AG04450 (cell line): Measurements from ENCODE around the gene TOX2. TPM values are rescaled to one million over a fixed set of nuclear protein-coding genes. Genes with fewer than 3 reads are reported as not detected.

ENCODE experiments used
- CTCF ChIA-PET: fragments of 300-600, 350-600 bp; formaldehyde crosslinking; extraction: SDS; loops from one replicate; lab custom pipeline; 2022; ENCODE audit warnings: antibody characterized with exemption, inconsistent platforms; lab: Charles Lee
- POLR2A ChIA-PET: fragments of 350-600 bp; formaldehyde crosslinking; extraction: SDS; loops from one replicate; lab custom pipeline; 2021; ENCODE audit warnings: antibody characterized with exemption, inconsistent platforms; lab: Yijun Ruan, JAX
- DNase-seq: peaks from one replicate; pipeline ENCODE4 v3.0.0-alpha.2; 2011; ENCODE audit warnings: low read depth, low spot score
- H3K27ac ChIP-seq: one replicate; pipeline ENCODE4 v1.5.1; 2012; ENCODE audit warnings: low read depth, low read length, control low read depth
- H3K27me3 ChIP-seq: one replicate; pipeline ENCODE4 v1.6.0; 2012; ENCODE audit warnings: low read length; ENCODE audit not compliant: control insufficient read depth, insufficient read depth
- H3K4me3 ChIP-seq: 2 replicates; pipeline ENCODE4 v1.5.1; 2011; ENCODE audit warnings: mild to moderate bottlenecking, low read depth, low read length, control low read depth
- H3K9me3 ChIP-seq: 2 replicates; pipeline ENCODE4 v1.5.1; 2012; ENCODE audit warnings: low read length; ENCODE audit not compliant: control insufficient read depth, insufficient read depth
- CTCF ChIP-seq: IDR thresholded peaks from 2 replicates; pipeline ENCODE4 v1.5.1; 2011; ENCODE audit warnings: low read depth, low read length, control low read depth, inconsistent platforms
- polyA plus RNA-seq: library from polyadenylated mRNA; depleted of rRNA; stranded (reverse); fragments of >200 nt; gene quantifications from 2 replicates; pipeline ENCODE4 v1.2.3, GENCODE V29; 2011

TOX2 gene
- polyA plus RNA-seq, 1 experiment: 10.6 TPM

GRCh38 chr20:44050327-44050726 is 135.7 kb downstream of the TOX2 start:
- no peak for TF ChIP-seq CTCF
- Histone ChIP-seq H3K4me3 (no peak overlapping the region), H3K9me3 (no peaks in the 10 kb centered on the region), H3K27ac (no peak overlapping the region), H3K27me3 (no peaks in the 10 kb centered on the region)
- POLR2A ChIA-PET: no interaction called here
- CTCF ChIA-PET: no interaction called here
- no peak for DNase-seq

- TF ChIP-seq CTCF: no peak
- ChIA-PET CTCF (interaction anchor here (1.6 kb wide), 1 partner anchor 30 kb away, joined by 3 read pairs; no protein-coding TSS in a partner anchor), POLR2A (interaction anchor here (0.5 to 0.6 kb wide), 2 partner anchors 48 to 151 kb away, joined by 6 to 10 read pairs; no protein-coding TSS in a partner anchor)
- no peak for DNase-seq
- no peak overlapping the region for H3K4me3 ChIP-seq
- no peak overlapping the region for H3K27ac ChIP-seq
- no peaks in the 10 kb centered on the region for H3K9me3 ChIP-seq
- H3K27me3 ChIP-seq: no peaks in the 10 kb centered on the region
Measured at GRCh38 chr20:44050925-44051660, 136.4 kb downstream of the TOX2 start.

GRCh38 chr20:44051661-44052000 is 137.0 kb downstream of the TOX2 start:
- CTCF ChIA-PET: interaction anchor here (1.6 kb wide), 1 partner anchor 29 kb away, joined by 3 read pairs; no protein-coding TSS in a partner anchor
- TF ChIP-seq CTCF: no peak
- no peak for DNase-seq
- Histone ChIP-seq H3K4me3 (no peak overlapping the region), H3K9me3 (no peaks in the 10 kb centered on the region), H3K27me3 (no peaks in the 10 kb centered on the region), H3K27ac (no peak overlapping the region)
- POLR2A ChIA-PET: interaction anchor here (0.5 to 0.6 kb wide), 2 partner anchors 48 to 151 kb away, joined by 6 to 10 read pairs; no protein-coding TSS in a partner anchor

GRCh38 chr20:44052166-44052565 is 137.5 kb downstream of the TOX2 start:
- POLR2A ChIA-PET: interaction anchor here (0.6 kb wide), 1 partner anchor 49 kb away, joined by 6 read pairs; no protein-coding TSS in a partner anchor
- TF ChIP-seq CTCF: no peak
- CTCF ChIA-PET: interaction anchor here (1.6 kb wide), 1 partner anchor 28 kb away, joined by 3 read pairs; no protein-coding TSS in a partner anchor
- DNase-seq: no peak
- Histone ChIP-seq H3K9me3 (peaks cover 3% of the 10 kb centered on the region; the same call in 1 of the 2 replicates), H3K27ac (no peak overlapping the region), H3K27me3 (no peaks in the 10 kb centered on the region), H3K4me3 (no peak overlapping the region)

- DNase-seq: no peak
- Histone ChIP-seq H3K9me3 (peaks cover 9% of the 10 kb centered on the region), H3K27ac (no peak overlapping the region), H3K27me3 (no peaks in the 10 kb centered on the region), H3K4me3 (no peak overlapping the region)
- ChIA-PET POLR2A (no interaction called here), CTCF (no interaction called here)
- no peak for TF ChIP-seq CTCF
Measured at GRCh38 chr20:44053046-44053445, 138.4 kb downstream of the TOX2 start.
